Parathyroid adenoma (tissue), 2 donors: ENCODE data around the gene SBF2.

Source experiments
- H2AFZ ChIP-seq: fragments of 300-600 bp; sonication (generic); one replicate; pipeline ENCODE4 v1.7.0; 2017; ENCODE audit warnings: antibody characterized with exemption, mild to moderate bottlenecking
- H3K27ac ChIP-seq: fragments of 300-600 bp; sonication (generic); one replicate; pipeline ENCODE4 v1.7.0; 2017
- H3K27me3 ChIP-seq: fragments of 300-600 bp; sonication (generic); one replicate; pipeline ENCODE4 v1.7.0; 2017; ENCODE audit warnings: low read length; ENCODE audit not compliant: control insufficient read depth, insufficient read depth
- H3K36me3 ChIP-seq: fragments of 300-600 bp; sonication (generic); one replicate; pipeline ENCODE4 v1.7.0; 2017; ENCODE audit warnings: low read length; ENCODE audit not compliant: control insufficient read depth, insufficient read depth
- H3K4me1 ChIP-seq: fragments of 300-600 bp; sonication (generic); one replicate; pipeline ENCODE4 v1.7.0; 2017; ENCODE audit warnings: control low read depth
- H3K4me2 ChIP-seq: fragments of 300-600 bp; sonication (generic); one replicate; pipeline ENCODE4 v1.7.0; 2017; ENCODE audit warnings: low read length
- H3K4me3 ChIP-seq: fragments of 300-600 bp; sonication (generic); one replicate; pipeline ENCODE4 v1.7.0; 2017; ENCODE audit warnings: low read depth, low read length
- H3K79me2 ChIP-seq: fragments of 300-600 bp; sonication (generic); one replicate; pipeline ENCODE4 v1.7.0; 2017; ENCODE audit warnings: control low read depth
- H3K9ac ChIP-seq: fragments of 300-600 bp; sonication (generic); one replicate; pipeline ENCODE4 v1.7.0; 2017; ENCODE audit warnings: mild to moderate bottlenecking
- H3K9me3 ChIP-seq: fragments of 300-600 bp; sonication (generic); one replicate; pipeline ENCODE4 v1.7.0; 2017; ENCODE audit warnings: low read length; ENCODE audit not compliant: control insufficient read depth
- CTCF ChIP-seq: fragments of 300-600 bp; sonication (generic); IDR thresholded peaks from one replicate; pipeline ENCODE4 v1.7.0; 2017; ENCODE audit warnings: antibody characterized with exemption, mild to moderate bottlenecking
- donor health status: primary hyperparathyroidism.

Gene SBF2

GRCh38 chr11:9799886-9800285, 494.1 kb downstream of the SBF2 start:
- Histone ChIP-seq H3K27me3 (no peaks in the 10 kb centered on the region), H2AFZ (no peak overlapping the region), H3K79me2 (no peaks in the 10 kb centered on the region), H3K4me3 (no peak overlapping the region), H3K4me1 (peaks cover 3% of the 10 kb centered on the region), H3K36me3 (no peaks in the 10 kb centered on the region), H3K9ac (no peak overlapping the region), H3K27ac (no peak overlapping the region), H3K4me2 (no peak overlapping the region), H3K9me3 (no peaks in the 10 kb centered on the region)
- no peak for TF ChIP-seq CTCF

GRCh38 chr11:9797300-9797699, 496.7 kb downstream of the SBF2 start:
- Histone ChIP-seq H3K9me3 (no peaks in the 10 kb centered on the region), H3K27me3 (no peaks in the 10 kb centered on the region), H3K79me2 (no peaks in the 10 kb centered on the region), H3K4me1 (peaks cover 2% of the 10 kb centered on the region), H3K9ac (no peak overlapping the region), H2AFZ (no peak overlapping the region), H3K4me3 (no peak overlapping the region), H3K4me2 (no peak overlapping the region), H3K27ac (no peak overlapping the region), H3K36me3 (no peaks in the 10 kb centered on the region)
- TF ChIP-seq CTCF: no peak

GRCh38 chr11:9796854-9797253, 497.2 kb downstream of the SBF2 start:
- H3K4me1 ChIP-seq: no peaks in the 10 kb centered on the region
- H3K27me3 ChIP-seq: no peaks in the 10 kb centered on the region
- H2AFZ ChIP-seq: no peak overlapping the region
- H3K9me3 ChIP-seq: no peaks in the 10 kb centered on the region
- H3K4me2 ChIP-seq: no peak overlapping the region
- H3K27ac ChIP-seq: no peak overlapping the region
- no peak overlapping the region for H3K9ac ChIP-seq
- no peak for TF ChIP-seq CTCF
- H3K4me3 ChIP-seq: no peak overlapping the region
- no peaks in the 10 kb centered on the region for H3K79me2 ChIP-seq
- no peaks in the 10 kb centered on the region for H3K36me3 ChIP-seq

GRCh38 chr11:9796266-9796665, 497.8 kb downstream of the SBF2 start:
- Histone ChIP-seq H3K79me2 (no peaks in the 10 kb centered on the region), H3K36me3 (no peaks in the 10 kb centered on the region), H3K4me3 (no peak overlapping the region), H3K9me3 (no peaks in the 10 kb centered on the region), H3K27ac (no peak overlapping the region), H2AFZ (no peak overlapping the region), H3K9ac (no peak overlapping the region), H3K27me3 (no peaks in the 10 kb centered on the region), H3K4me2 (no peak overlapping the region), H3K4me1 (no peaks in the 10 kb centered on the region)
- no peak for TF ChIP-seq CTCF

- H3K4me2 ChIP-seq: no peak overlapping the region
- H3K36me3 ChIP-seq: no peaks in the 10 kb centered on the region
- no peaks in the 10 kb centered on the region for H3K9me3 ChIP-seq
- no peak for TF ChIP-seq CTCF
- H3K4me3 ChIP-seq: no peak overlapping the region
- no peaks in the 10 kb centered on the region for H3K79me2 ChIP-seq
- H3K4me1 ChIP-seq: peaks cover 2% of the 10 kb centered on the region
- no peak overlapping the region for H3K27ac ChIP-seq
- no peak overlapping the region for H3K9ac ChIP-seq
- no peaks in the 10 kb centered on the region for H3K27me3 ChIP-seq
- no peak overlapping the region for H2AFZ ChIP-seq
Measured at GRCh38 chr11:9790703-9791102, 503.3 kb downstream of the SBF2 start.
